GM12878 (cell line): ENCODE results near the gene USP35. TPM values are rescaled to one million over a fixed set of nuclear protein-coding genes. Genes with fewer than 3 reads are reported as not detected.

Experiments used
- ATAC-seq: fragments of 200-7000 bp; cut with Tn5 transposase; 3 replicates; pipeline ENCODE4 v1.9.1; 2020; ENCODE audit warnings: mild to moderate bottlenecking, moderate library complexity
- BruUV-seq: library from RNA; stranded (reverse); fragments of 400-500 nt; replicated peaks from 2 replicates; lab custom pipeline; 2021; lab: Mats Ljungman, UMichigan
- CTCF ChIA-PET: fragments of 300-600 bp; sonication (Branson Sonifier 250); formaldehyde crosslinking; extraction: SDS; loops from one replicate; lab custom pipeline; 2021; ENCODE audit warnings: inconsistent platforms; lab: Yijun Ruan, JAX
- POLR2A ChIA-PET: fragments of 350-600 bp; formaldehyde crosslinking; extraction: SDS; loops from one replicate; lab custom pipeline; 2021; ENCODE audit warnings: inconsistent platforms; lab: Charles Lee
- RAD21 ChIA-PET: fragments of 300-600 bp; sonication (Branson Sonifier 250); formaldehyde crosslinking; loops from one replicate; lab custom pipeline; 2023; ENCODE audit warnings: antibody characterized with exemption; ENCODE audit not compliant: unreplicated experiment; lab: Charles Lee
- SMC1A ChIA-PET: fragments of 300-600 bp; sonication (Branson Sonifier 250); formaldehyde crosslinking; loops from one replicate; lab custom pipeline; 2023; ENCODE audit not compliant: unreplicated experiment, uncharacterized antibody; lab: Charles Lee
- DNase-seq: peaks from one replicate; pipeline ENCODE4 v3.0.0-alpha.2; 2011; ENCODE audit warnings: low read depth, low spot score
- FAIRE-seq: peaks from 3 replicates; lab custom pipeline; 2011; peaks lifted over from hg19 to GRCh38; lab: Jason Lieb, UNC
- H2AFZ ChIP-seq: 2 replicates; pipeline ENCODE4 v1.6.0; 2011; ENCODE audit warnings: low read depth, low read length, control low read depth; ENCODE audit not compliant: control insufficient read depth
- H3K27ac ChIP-seq: 2 replicates; pipeline ENCODE4 v1.5.1; 2011; ENCODE audit warnings: control low read depth; ENCODE audit not compliant: control insufficient read depth, insufficient read depth
- H3K27me3 ChIP-seq, 2 experiments: replicated peaks in 1 of 2; 2 replicates each; pipeline versions ENCODE4 v1.6.0 to v1.6.1; 2011; ENCODE audit warnings: low read length in 1 of 2; ENCODE audit not compliant: control insufficient read depth in 2 of 2, insufficient read depth in 2 of 2
- H3K36me3 ChIP-seq, 2 experiments: 2 replicates each; pipeline ENCODE4 v1.5.1; 2011; ENCODE audit warnings: low read length in 1 of 2; ENCODE audit not compliant: control insufficient read depth in 2 of 2, insufficient read depth in 2 of 2
- H3K4me1 ChIP-seq: 2 replicates; pipeline ENCODE4 v1.6.1; 2011; ENCODE audit warnings: mild to moderate bottlenecking, low read length, moderate library complexity, mixed read lengths; ENCODE audit not compliant: control insufficient read depth, insufficient read depth
- H3K4me2 ChIP-seq: 2 replicates; pipeline ENCODE4 v1.6.0; 2011; ENCODE audit warnings: control low read depth; ENCODE audit not compliant: control insufficient read depth, insufficient read depth
- H3K4me3 ChIP-seq: fragments of 200-600 bp; sonication (generic); 2 replicates; pipeline ENCODE4 v1.5.1; 2016
- H3K79me2 ChIP-seq: 2 replicates; pipeline ENCODE4 v1.6.0; 2011; ENCODE audit warnings: low read length; ENCODE audit not compliant: control insufficient read depth, insufficient read depth
- H3K9ac ChIP-seq: 2 replicates; pipeline ENCODE4 v1.8.0; 2011; ENCODE audit warnings: low read length, control low read depth, mixed read lengths; ENCODE audit not compliant: control insufficient read depth, insufficient read depth
- H3K9me3 ChIP-seq: replicated peaks from 3 replicates; pipeline ENCODE4 v1.5.1; 2011; ENCODE audit warnings: mild to moderate bottlenecking, low read length; ENCODE audit not compliant: control insufficient read depth, insufficient read depth
- H4K20me1 ChIP-seq: 2 replicates; pipeline ENCODE4 v1.6.0; 2011; ENCODE audit not compliant: control insufficient read depth, insufficient read depth
- BCLAF1 ChIP-seq: fragments of 450-650 bp; IDR thresholded peaks from 2 replicates; pipeline ENCODE4 v1.6.1; 2017; ENCODE audit warnings: antibody characterized with exemption, mild to moderate bottlenecking, moderate library complexity
- ESRRA ChIP-seq: IDR thresholded peaks from 2 replicates; pipeline ENCODE4 v1.6.1; 2012; ENCODE audit warnings: mild to moderate bottlenecking, low read length, improper control_type of control experiment
- MYB ChIP-seq: fragments of 150-350 bp; IDR thresholded peaks from 2 replicates; pipeline ENCODE4 v1.6.1; 2014; ENCODE audit warnings: mild to moderate bottlenecking, low read depth, low read length, borderline replicate concordance
- MYC ChIP-seq: IDR thresholded peaks from 2 replicates; pipeline ENCODE4 v1.6.1; 2011; ENCODE audit warnings: mild to moderate bottlenecking, low read length, moderate library complexity, inconsistent platforms; ENCODE audit not compliant: insufficient read depth, insufficient replicate concordance, insufficient read length, severe bottlenecking
- NFYB ChIP-seq: IDR thresholded peaks from 2 replicates; pipeline ENCODE4 v1.6.1; 2011; ENCODE audit warnings: low read depth, mild to moderate bottlenecking, low read length, improper control_type of control experiment, moderate library complexity; ENCODE audit not compliant: insufficient read depth
- PAX8 ChIP-seq: fragments of 450-650 bp; IDR thresholded peaks from 2 replicates; pipeline ENCODE4 v1.6.1; 2017; ENCODE audit warnings: mild to moderate bottlenecking, moderate library complexity
- POLR2AphosphoS2 ChIP-seq: IDR thresholded peaks from 2 replicates; pipeline ENCODE4 v1.6.1; 2011; ENCODE audit warnings: low read depth, mild to moderate bottlenecking, low read length, improper control_type of control experiment, moderate library complexity
- SMC3 ChIP-seq: IDR thresholded peaks from 2 replicates; pipeline ENCODE4 v1.6.1; 2011; ENCODE audit warnings: low read length, improper control_type of control experiment, borderline replicate concordance
- SUZ12 ChIP-seq: fragments of 200-600 bp; sonication (generic); IDR thresholded peaks from one replicate; pipeline ENCODE4 v1.6.1; 2018; ENCODE audit warnings: antibody characterized with exemption, mild to moderate bottlenecking; ENCODE audit not compliant: unreplicated experiment
- ZBTB4 ChIP-seq: fragments of 450-650 bp; formaldehyde crosslinking; IDR thresholded peaks from 2 replicates; pipeline ENCODE4 v1.4.0; 2022; ENCODE audit warnings: mild to moderate bottlenecking, moderate library complexity
- ZNF217 ChIP-seq: fragments of 450-650 bp; IDR thresholded peaks from 2 replicates; pipeline ENCODE4 v1.6.1; 2017; ENCODE audit warnings: antibody characterized with exemption, mild to moderate bottlenecking
- ZNF384 ChIP-seq: IDR thresholded peaks from 2 replicates; pipeline ENCODE4 v1.6.1; 2012; ENCODE audit warnings: low read depth, mild to moderate bottlenecking, low read length, improper control_type of control experiment, borderline replicate concordance
- WGBS: methylation state at CpG from one replicate; pipeline ENCODE4 v1.1.6; 2016; ENCODE audit warnings: low lambda C conversion rate; ENCODE audit not compliant: insufficient replicate concordance, insufficient coverage; ENCODE audit errors: missing lambda C conversion rate; 5-methylcytosine and 5-hydroxymethylcytosine counted together
- in situ Hi-C: fragments of 300-500 bp; cut with MboI; formaldehyde crosslinking; loops from 9 replicates; pipeline ENCODE4 v1.14.3; 2018; ENCODE audit warnings: mixed read lengths
- intact Hi-C: fragments of 100-400 bp; cut with micrococcal nuclease; formaldehyde crosslinking; loops from one replicate; pipeline ENCODE4 v1.14.2; 2022; ENCODE audit not compliant: unreplicated experiment
- polyA plus RNA-seq, 11 experiments: library from polyadenylated mRNA; depleted of rRNA in 4 of 11; unstranded in 6 of 11; stranded (reverse) in 5 of 11; fragments of >200 nt; fragmentation: Nextera tagmentation in 4 of 11; fragmentation: Illumina TruSeq in 1 of 11; extraction: Ambion mirVana in 4 of 11; extraction: Trizol in 1 of 11; gene quantifications; 1 replicate in 1 of 11; 2 replicates in 10 of 11; pipeline versions ENCODE4 v1.2.1 to v1.2.3, GENCODE V29; 2011 to 2016; ENCODE audit warnings: inconsistent platforms in 2 of 11, missing spikeins in 2 of 11, low read depth in 1 of 11
- total RNA-seq, 4 experiments: library from RNA; depleted of rRNA in 3 of 4; stranded (reverse); fragments of >200 nt in 3 of 4; fragmentation: Illumina TruSeq in 1 of 4; extraction: Trizol in 1 of 4; gene quantifications; 2 replicates each; pipeline versions ENCODE4 v1.2.1 to v1.2.3, GENCODE V29; 2013 to 2021
- TF ChIP-seq, protein P1 (sequence below): IDR thresholded peaks from 2 replicates; pipeline ENCODE4 v1.6.1; 2011; ENCODE audit warnings: mild to moderate bottlenecking, low read depth, low read length, moderate library complexity; ENCODE audit not compliant: insufficient replicate concordance

The USP35 gene
- total and polyA plus RNA-seq, 10 of the 15 experiments (the other 5 are each of a cell fraction or from before 2014, with no cell fraction given), result 0.13 to 6.4 (median 3.1) TPM; not detected in 1

DNA sequence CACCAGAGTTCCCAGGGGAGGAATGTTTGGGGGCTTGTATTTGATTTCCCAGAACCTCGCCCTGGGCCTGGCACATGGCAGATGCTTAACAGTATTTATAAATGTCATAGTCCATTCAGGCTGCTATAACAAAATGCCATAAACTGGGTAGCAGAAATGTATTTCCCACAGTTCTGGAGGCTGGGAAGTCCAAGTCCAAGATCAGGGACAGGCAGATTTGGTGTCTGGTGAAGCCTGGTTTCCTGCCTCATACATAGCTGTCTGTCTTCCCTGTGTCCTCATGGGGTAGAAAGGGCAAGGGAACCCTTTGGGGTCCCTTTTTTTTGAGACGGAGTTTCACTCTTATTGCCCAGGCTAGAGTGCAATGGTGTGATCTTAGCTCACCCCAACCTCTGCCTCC lies 24.2 kb upstream of the USP35 start (continued):
- TF ChIP-seq, protein P1, sequence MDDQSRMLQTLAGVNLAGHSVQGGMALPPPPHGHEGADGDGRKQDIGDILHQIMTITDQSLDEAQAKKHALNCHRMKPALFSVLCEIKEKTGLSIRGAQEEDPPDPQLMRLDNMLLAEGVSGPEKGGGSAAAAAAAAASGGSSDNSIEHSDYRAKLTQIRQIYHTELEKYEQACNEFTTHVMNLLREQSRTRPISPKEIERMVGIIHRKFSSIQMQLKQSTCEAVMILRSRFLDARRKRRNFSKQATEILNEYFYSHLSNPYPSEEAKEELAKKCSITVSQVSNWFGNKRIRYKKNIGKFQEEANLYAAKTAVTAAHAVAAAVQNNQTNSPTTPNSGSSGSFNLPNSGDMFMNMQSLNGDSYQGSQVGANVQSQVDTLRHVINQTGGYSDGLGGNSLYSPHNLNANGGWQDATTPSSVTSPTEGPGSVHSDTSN, result no peak
- TF ChIP-seq MYB (no peak), SUZ12 (no peak), ZNF217 (no peak), PAX8 (no peak), ESRRA (no peak), ZNF384 (no peak), NFYB (no peak)
- TF ChIP-seq, all 136 proteins: peak for 0

DNA sequence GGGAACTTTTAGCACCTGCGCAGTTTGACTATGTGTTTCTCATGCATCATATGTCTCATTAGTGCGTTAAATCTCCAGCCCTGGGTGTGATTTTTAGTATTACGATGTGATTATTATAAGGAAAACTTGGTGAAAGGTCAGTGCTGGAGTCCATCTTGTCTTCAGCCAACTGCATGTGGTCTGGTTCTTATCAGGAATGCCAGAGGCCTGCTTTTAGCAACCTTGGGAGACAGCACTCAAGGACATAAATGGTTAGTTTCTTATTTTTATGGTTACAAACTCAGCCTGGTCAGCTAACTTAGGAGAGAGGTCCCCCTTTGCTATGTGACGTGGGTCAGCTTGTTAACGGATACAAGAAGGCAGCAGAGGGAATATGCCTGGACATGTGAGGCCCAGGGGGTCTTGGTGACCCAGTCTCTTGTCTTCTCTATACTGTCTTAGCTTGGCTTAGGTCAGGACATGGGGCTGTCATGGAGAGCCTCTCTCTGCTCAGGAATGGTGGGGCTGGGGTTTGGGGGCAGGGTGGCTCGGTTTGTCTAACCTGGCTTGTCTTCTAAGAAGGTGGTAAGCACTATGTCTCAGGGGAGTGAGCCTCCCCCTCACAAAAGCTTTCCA lies 21.8 kb upstream of the USP35 start:
- no peaks in the 10 kb centered on the region for H3K4me1 ChIP-seq
- H2AFZ ChIP-seq, result no peak overlapping the region
- ChIA-PET RAD21 (no interaction called here), SMC1A (no interaction called here), POLR2A (no interaction called here), CTCF (no interaction called here)
- no peaks in the 10 kb centered on the region for H3K79me2 ChIP-seq
- no peaks in the 10 kb centered on the region for H3K9me3 ChIP-seq
- DNase-seq (no peak), FAIRE-seq (no peak), ATAC-seq (no peak)
- BruUV-seq, result no TSS peak
- WGBS, result 53% methylated on average over 6 of the region's 6 CpGs
- H3K4me3 ChIP-seq, result no peak overlapping the region
- no peaks in the 10 kb centered on the region for H3K27me3 ChIP-seq
- intact Hi-C loops (no loop called here), in situ Hi-C loops (no loop called here)
- no peak overlapping the region for H3K27ac ChIP-seq
- no peaks in the 10 kb centered on the region for H4K20me1 ChIP-seq
- H3K36me3 ChIP-seq, result no peaks in the 10 kb centered on the region; a peak in 1 of 4 replicates
- H3K9ac ChIP-seq, result no peak overlapping the region
- H3K4me2 ChIP-seq, result no peak overlapping the region
- no peak for TF ChIP-seq ZBTB4 (CRISPR knock-in tag)
- no peak for TF ChIP-seq MYC
- no peak for TF ChIP-seq BCLAF1
- no peak for TF ChIP-seq SMC3
- no peak for TF ChIP-seq POLR2AphosphoS2
